Measurements from ENCODE around the gene GTF2H4.

DNA sequence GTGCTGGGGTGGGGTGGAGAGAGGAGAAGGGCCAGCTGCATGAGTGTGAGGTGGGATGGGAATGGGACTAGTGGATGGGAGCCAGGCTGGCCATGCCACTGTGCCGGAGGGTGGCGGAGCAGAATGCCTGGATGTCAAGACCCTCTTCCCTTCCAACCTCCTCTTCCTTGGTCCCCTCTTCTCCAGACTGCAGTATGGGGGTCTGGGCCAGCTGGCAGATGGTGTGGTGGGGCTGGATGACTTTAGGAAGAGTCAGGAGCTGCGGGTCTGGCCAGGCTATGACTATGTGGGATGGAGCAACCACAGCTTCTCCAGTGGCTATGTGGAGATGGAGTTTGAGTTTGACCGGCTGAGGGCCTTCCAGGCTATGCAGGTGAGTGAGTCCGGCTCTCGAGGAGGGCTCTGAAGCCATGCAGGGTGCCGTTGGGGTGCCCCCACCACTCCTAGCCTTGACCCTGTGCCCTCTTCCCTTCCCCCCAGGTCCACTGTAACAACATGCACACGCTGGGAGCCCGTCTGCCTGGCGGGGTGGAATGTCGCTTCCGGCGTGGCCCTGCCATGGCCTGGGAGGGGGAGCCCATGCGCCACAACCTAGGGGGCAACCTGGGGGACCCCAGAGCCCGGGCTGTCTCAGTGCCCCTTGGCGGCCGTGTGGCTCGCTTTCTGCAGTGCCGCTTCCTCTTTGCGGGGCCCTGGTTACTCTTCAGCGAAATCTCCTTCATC is 16.0 kb upstream of the GTF2H4 start:
- TF ChIP-seq, protein P1, sequence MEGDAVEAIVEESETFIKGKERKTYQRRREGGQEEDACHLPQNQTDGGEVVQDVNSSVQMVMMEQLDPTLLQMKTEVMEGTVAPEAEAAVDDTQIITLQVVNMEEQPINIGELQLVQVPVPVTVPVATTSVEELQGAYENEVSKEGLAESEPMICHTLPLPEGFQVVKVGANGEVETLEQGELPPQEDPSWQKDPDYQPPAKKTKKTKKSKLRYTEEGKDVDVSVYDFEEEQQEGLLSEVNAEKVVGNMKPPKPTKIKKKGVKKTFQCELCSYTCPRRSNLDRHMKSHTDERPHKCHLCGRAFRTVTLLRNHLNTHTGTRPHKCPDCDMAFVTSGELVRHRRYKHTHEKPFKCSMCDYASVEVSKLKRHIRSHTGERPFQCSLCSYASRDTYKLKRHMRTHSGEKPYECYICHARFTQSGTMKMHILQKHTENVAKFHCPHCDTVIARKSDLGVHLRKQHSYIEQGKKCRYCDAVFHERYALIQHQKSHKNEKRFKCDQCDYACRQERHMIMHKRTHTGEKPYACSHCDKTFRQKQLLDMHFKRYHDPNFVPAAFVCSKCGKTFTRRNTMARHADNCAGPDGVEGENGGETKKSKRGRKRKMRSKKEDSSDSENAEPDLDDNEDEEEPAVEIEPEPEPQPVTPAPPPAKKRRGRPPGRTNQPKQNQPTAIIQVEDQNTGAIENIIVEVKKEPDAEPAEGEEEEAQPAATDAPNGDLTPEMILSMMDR (IDR thresholded peaks at IDR 0.05; ENCODE audit: poor library complexity, severe bottlenecking) = no peak
- no peak for TF ChIP-seq TAF1 (IDR thresholded peaks at IDR 0.05; ENCODE audit: low read depth)
- TF ChIP-seq POLR2AphosphoS5 (IDR thresholded peaks at IDR 0.05) = no peak
- no peak for TF ChIP-seq REST (IDR thresholded peaks at IDR 0.05; ENCODE audit: borderline replicate concordance)
- no peak for TF ChIP-seq MXI1 (conservative IDR thresholded peaks at IDR 0.05; ENCODE audit: poor library complexity, severe bottlenecking)
